NT2/D1 (cell line): Measurements from ENCODE around the gene LMO2.

Experiments
- SUZ12 ChIP-seq: IDR thresholded peaks from 2 replicates; pipeline ENCODE4 v1.6.1; 2011; ENCODE audit not compliant: insufficient read length, insufficient read depth; ENCODE audit errors: extremely low read depth
- YY1 ChIP-seq: IDR thresholded peaks from 2 replicates; pipeline ENCODE4 v1.6.1; 2011; ENCODE audit not compliant: insufficient read length, insufficient read depth
- ZNF274 ChIP-seq: IDR thresholded peaks from 2 replicates; pipeline ENCODE4 v1.6.1; 2011; ENCODE audit warnings: mild to moderate bottlenecking, low read depth, low read length

DNA sequence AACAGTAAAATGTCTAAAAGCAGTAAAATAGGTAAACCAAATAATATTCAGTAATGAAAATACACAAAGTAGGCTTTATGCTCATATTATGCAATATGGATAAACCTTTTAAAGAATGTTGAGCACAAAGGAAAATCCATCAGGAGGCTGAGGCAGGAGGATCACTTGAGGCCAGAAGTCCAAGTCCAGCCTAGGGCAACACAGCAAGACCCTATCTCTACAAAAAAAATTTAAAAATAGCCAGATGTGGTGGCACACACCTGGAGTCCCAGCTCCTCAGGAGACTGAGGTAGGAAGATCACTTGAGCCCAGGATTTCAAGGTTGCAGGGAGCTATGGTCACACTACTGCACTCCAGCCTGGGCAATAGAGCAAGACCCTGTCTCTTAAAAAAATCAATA lies 17.7 kb upstream of the LMO2 start:
- TF ChIP-seq SUZ12 (no peak), ZNF274 (no peak), YY1 (no peak)
